Esophagus squamous epithelium (tissue), 4 donors: ENCODE measurements around the gene DNMT3A.

ENCODE experiments used
- CTCF ChIP-seq, 6 experiments: fragments of 450-650 bp in 4 of 6; fragments of 200-600 bp in 2 of 6; sonication (generic) in 2 of 6; IDR thresholded peaks; one replicate each; pipeline ENCODE4 v1.5.1; 2016 to 2019; ENCODE audit warnings: antibody characterized with exemption in 6 of 6, mild to moderate bottlenecking in 4 of 6, moderate library complexity in 4 of 6
- POLR2A ChIP-seq, 4 donors: fragments of 450-650 bp; IDR thresholded peaks; one replicate each; pipeline ENCODE4 v1.6.1; 2017; ENCODE audit warnings: antibody characterized with exemption in 4 of 4, mild to moderate bottlenecking in 4 of 4, moderate library complexity in 3 of 4

GRCh38 chr2:25198576-25198975 is 143.1 kb downstream of the DNMT3A start:
- no peak for TF ChIP-seq CTCF (IDR thresholded peaks at IDR 0.05)
- TF ChIP-seq POLR2A (IDR thresholded peaks at IDR 0.05): no peak
